Anterior cingulate cortex (tissue), 58 donors: Measurements from ENCODE around the gene ALG1.

Source experiments
- DNase-seq, 58 donors: peaks; one replicate each; lab custom pipeline; 2025; lab: John Stamatoyannopoulos, UW

ALG1 gene, protein sequence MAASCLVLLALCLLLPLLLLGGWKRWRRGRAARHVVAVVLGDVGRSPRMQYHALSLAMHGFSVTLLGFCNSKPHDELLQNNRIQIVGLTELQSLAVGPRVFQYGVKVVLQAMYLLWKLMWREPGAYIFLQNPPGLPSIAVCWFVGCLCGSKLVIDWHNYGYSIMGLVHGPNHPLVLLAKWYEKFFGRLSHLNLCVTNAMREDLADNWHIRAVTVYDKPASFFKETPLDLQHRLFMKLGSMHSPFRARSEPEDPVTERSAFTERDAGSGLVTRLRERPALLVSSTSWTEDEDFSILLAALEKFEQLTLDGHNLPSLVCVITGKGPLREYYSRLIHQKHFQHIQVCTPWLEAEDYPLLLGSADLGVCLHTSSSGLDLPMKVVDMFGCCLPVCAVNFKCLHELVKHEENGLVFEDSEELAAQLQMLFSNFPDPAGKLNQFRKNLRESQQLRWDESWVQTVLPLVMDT

DNA sequence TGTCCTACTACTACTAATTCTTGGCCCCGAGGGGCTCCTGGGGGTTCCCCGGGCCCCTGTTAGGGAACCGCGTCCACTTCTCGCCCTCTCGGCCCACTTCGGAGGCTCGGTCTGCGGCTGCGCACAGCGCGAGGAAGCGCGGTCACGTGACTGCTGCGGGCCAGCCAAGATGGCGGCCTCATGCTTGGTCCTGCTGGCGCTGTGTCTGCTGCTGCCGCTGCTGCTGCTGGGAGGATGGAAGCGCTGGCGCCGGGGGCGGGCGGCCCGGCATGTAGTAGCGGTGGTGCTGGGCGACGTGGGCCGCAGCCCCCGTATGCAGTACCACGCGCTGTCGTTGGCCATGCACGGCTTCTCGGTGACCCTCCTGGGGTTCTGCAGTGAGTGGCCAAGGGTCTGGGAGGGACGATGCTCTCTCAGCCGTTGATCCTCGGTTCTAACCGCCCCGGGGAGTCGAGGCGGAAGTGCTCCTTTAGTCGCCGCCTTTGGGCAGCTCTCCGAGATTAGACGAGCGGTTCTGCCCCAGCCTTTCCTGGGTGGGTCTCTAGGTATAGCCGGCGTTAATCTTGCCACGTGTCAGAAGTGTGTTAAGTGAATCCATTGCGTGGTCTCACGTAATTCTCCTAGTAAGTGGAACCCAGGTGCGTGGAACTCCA, at the start of gene ALG1:
TSS of gene ALG1 (plus strand) at position 163 of the 653 bp plus-strand sequence. CDS start at position 170, 7 bp downstream.
- DNase-seq, result peak in 57 of 58 donors; percentile 47 to 90 (median 81)

DNA sequence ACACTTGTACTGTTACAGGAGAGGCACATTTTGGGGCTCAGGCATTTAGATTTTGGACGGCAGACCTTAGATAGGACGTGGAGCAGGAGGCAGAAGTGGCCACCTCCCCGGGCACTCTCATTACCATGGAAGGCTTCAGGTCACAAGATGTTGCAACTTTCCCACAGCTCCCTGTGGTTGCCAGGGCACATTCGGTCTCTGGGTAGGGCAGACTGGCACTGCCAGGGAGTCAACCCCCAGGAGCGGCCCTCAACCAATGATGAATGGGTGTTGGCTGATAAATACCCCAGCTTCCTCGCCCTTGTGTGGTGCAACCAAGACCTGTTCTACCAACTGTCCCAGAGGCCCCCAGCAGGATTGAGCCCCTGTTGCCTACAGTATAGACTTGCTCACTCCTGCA, 49.1 kb upstream of the ALG1 start:
- DNase-seq, result no peak

DNA sequence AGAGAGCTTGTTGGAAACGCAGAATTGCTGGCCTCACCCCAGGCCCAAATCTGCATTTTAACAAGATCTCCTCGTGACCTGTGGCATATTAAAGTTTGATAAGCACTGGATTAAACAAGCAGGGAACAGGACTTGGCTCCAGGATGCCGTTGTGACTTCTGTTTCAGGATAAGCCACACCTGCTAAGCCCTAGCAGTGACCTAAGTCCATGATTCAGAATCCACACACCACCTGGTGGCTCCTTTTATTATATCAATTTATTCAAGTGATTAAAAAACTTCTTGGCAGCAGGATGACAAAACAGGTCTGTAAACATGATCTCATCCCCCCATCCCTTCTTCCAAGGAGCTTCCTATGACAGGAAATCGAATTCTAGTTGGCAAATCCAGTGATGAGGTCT, 47.0 kb upstream of the ALG1 start:
- no peak for DNase-seq

DNA sequence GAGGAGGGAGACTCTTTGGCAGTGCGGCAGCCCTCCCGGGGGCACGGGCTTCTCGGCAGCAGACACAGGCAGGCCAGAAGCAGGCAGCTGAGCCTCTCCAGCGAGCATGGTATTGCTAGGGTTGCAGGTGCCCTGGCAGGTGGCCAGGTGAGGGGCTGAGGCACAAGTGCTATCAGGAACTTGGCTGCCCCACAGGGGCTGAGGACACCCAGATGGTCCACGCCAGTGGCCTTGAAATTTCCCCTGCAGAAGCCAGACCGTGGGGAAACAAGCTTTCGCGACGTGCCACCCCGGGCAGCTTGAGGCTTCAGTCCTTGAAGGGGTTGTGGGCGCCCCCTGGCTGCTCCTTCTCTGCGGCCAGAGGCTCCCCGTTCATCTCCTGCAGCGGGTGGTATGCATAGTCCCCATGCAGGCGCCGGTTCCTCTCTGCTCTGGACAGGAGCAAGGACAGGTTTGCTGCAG, 46.4 kb upstream of the ALG1 start:
- peak in 53 of 58 donors; percentile 22 to 82 (median 59) for DNase-seq

DNA sequence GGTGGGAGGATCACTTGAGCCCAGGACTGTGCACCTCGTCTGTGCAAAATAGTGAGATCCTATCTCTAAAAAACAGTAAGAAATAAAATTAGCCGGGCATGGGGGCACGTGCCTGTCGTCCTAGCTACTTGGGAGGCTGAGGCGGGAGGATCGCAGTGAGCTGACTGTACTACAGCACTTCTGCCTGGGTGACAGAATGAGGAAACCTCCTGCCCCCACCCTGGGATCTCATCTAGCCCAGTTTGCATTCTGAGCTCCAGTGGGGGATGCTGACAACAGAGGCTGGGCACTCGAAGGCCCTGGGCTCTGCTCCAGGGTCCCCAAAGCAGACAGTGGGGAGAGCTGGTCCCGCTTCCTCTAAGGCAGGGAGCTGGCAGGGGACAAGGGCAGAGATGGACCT, 45.0 kb upstream of the ALG1 start:
- DNase-seq, result no peak

DNA sequence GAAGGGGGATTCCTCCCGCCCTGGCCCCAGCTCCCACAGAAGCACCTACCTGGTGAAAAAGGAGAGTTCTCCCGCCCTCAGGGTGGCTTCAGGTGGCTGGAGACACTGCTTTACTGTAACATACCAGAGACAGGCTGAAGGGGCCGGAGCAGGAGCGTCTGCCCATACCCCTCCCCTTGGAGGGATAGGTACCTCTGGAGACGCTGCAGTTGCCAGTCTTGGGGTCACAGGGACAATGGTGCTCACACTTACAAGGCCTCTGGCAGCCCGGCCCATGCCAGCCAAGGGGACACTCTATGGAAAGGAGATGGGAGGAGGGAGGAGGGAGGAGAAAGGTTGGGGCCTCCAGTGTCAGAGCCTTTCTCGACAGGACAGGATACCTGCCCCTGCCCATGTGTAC, 44.6 kb upstream of the ALG1 start:
- DNase-seq, result no peak

DNA sequence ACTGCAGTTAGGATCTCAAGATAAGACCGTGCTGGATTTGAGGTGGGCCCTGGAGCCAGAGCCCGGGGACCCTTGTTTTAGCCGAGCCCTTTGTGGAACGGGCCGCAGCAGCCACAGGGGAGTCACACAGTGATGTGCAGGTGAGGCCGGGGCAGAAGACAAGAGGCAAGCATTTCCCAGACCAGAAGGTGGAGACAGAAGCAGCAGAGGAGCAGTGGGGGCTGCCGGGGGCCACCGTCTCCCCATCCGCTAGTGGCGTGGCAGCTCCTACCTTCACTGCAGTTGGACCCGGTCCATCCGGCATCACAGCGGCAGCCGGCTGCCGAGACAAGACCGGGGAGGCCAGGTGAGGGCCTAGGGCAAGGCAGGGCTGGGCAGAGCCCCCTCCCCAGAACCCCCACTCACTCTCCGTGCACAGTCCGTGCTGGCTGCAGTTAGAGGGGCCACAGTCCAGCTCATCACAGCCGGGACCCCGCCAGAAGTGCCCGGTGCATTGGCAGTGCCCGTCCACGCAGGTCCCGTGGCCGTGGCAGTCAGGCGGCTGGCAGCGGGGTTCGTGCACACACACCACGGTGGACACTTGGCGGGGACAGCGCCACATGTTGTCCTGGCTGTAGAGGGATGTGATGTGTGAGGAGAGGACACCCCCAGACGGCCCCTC, 43.9 kb upstream of the ALG1 start:
- no peak for DNase-seq

DNA sequence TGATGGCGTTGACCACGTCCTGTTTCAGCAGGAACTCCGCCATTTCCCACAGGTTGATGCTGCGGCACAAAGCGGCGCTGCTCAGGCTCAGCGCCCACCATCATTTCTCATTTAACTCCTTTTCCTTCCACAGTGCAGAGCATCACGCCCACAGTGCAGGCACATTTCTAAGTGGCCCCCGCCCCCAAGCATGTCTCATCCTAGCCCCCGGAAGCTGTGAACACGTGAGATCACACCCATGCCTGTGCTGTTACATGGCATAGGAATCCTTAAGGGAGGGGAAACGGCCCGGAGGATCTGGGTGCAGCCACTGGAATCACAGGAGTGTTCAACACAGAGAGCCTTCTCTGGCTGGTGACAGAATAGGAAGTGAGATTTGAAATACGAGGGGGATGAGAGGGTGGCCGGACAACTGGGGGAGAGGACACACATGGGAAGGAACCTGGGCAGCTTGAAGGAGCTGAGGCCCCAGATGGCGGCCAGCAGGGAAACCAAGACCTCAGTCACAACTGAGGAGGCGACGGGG, 42.6 kb upstream of the ALG1 start:
- DNase-seq, result peak in 32 of 58 donors; percentile 18 to 75 (median 45)

DNA sequence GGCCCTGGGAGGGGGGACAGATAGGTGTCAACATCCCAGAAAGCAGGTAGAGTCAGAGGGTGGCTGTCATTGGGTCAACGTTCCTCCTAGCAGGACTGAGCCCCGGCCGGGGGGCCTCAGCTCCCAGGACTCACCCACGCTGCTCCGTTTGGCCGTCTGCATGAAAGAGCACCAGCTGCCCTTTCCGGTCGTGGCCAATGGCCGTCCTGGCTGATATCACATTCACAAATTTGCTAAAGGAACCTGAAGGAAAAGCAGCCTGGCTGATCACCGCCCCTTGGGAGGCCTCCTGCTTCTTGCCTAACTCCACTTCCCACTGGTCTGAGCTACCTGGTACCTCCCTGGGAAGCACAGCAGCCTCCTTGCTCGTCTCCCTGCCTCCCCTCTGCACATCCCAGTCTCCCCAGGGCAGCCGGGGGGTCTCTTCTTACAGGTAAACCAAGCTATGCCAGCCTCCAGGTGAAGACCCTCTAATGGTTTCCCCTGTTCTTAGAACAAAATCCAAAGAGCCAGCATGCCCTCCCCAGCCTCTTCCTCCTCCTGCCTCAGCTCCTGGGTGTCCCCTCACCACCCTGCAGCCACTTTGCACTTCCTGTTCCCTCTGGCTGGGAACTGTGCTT, 41.3 kb upstream of the ALG1 start:
- no peak for DNase-seq

DNA sequence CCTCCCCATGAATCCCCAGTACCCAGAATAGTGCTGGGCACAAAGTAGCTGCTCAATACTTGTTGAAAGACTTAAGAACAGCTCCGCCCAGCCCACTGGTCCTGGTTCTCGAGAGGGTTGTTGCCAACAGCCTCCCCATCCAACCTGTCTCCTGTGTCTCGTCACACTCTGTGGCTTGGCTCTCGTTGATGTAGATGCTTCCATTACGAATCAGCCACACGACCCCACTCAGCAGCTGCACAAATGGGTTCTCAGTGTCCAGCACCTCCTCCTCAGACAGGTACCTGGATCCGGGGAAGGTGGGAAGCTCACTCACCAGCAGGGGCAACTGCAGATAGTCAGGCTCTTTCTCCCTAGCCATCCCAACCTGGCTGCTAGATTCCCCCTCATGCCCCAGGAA, 40.0 kb upstream of the ALG1 start:
- no peak for DNase-seq

DNA sequence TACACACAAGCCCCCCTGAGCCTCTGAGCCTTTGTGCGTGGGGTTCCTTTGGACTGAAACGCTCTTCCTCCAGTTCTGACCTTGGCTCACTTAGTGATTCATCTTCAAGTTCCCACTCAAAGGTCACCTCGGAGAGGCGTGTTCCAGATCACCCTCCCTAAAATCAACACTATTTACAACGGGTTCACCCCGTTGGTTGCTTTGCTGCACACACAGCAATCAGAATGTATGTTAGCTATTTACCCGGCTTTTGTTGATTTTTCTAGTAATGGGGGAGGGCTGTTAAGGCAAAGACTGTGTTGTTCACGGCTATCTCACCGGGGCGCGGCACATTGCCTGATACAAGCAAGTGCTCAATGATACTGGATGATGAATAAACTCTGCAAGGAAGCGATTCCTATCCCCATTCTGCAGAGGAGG, 38.9 kb upstream of the ALG1 start:
- no peak for DNase-seq

DNA sequence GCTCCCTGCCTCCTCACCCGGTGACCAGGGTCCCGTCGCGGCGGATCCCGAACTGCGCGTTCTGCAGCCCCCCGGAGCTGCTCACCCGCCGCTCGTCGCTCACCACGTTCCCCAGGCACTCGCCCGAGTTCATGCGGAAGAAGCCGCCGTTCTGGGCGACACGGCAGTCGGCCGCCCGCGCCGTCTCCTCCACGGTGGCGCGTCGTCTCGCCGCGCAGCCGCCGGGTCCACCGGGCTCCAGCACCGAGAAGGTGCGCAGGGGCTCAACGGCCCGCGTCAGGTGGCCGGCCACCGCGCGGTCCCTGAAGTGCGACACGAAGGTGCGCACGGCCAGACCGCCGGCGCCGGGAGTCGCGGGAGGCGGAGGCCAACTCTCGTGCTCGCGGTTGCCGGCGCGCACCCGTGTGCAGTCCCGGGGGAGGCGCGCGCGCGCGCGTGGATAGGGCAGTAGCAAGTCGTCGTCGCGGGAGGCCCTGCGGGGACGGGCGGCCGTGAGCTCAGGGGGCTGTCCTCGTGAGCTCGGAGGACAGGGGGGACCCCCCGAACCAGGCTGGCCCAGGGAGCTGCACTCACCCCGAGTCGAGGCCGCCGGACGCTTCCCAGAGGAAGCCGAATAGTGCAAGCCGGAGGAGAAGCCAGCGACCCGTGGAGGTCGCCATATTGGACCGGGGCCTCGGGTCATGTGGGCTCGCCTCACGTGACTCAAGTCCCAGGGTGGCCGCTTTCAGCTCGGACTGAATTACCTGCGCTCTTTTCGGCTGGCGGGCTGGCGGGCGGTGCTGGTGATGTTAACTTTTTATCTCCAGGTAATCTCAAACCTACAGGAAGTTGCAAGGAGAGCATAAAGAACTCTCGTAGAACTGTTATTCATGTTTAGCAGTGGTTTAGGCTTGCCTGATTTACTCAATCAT, 38.1 kb upstream of the ALG1 start, which contains the start of gene NAGPA:
TSS of gene NAGPA (minus strand) at position 680 of the 911 bp plus-strand sequence. CDS start at position 659, 21 bp downstream.
- peak; percentile 40 to 95 (median 83) for DNase-seq

DNA sequence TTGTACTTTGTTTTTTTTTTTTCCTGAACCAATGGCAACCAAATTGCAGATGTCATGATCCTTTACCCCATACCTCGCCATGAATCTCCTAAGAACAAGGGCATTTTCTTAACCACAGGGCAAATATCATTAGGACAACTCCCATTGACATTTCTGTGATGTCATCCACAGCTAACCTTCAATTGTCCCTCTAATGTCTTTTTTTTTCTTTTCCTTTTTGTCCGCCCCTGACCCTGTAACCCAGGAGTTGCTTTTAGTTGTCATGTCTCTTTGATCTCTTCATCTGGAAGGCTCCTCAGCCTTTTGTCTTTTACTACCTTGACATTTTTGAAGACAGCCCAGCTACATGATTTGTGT, 37.5 kb upstream of the ALG1 start:
- no peak for DNase-seq

DNA sequence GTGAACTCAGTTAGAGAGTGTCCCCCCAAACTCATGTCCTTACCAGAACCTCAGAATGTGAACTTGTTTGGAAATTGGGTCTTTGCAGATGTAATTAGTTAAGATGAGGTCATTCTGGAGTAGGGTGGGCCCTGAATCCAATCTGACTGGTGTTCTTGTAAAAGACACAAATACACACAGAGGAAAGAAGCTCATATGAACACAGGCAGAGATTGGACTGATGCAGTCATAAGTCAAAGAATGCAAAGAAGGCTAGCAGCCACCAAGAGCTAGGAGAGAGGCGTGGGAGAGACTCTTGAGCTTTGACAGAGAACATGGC, 35.8 kb upstream of the ALG1 start:
- no peak for DNase-seq

DNA sequence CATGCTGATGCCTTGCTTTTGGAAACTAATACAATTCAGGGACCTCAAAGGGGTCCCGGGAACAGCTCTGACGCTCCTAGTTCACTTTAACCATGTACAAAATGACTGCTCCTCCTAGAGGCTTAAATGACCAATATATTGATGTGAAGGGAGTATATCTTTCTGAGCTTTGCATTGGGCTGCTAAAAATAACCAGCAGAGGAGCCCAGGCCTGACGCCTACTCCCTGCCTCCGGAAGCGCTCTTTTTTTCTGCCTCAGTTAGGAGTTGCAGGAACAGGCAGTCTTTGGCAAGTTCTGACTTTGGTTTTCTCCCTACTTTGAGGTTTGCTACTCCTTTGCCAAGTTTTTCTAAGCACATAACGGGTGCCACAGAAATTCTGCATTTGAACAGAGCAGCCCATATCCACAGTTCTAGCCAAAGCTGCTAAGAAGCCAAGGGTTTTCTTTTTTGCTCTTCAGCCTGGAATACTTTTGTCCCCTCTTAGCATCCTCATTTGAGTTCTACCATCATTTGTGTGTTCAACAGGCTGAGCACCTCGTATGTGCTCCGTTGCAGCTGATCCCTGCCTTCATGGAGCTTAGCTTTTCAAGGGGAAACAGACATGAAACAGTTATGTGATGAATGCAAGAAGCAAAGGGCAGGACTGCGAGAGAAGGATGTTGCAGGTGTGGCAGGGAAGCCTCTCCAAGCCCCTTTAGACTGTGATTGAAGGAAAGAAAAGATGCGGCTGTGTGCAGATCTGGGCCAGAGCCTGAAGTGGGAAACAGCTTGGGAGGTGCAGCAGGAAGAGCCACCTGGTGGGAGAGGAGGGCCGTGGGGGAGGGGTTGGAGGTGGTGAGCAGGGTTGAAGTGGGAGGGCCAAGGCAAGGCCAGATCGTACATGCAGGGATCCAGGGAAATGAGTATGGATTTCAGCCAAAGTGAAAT, 35.2 kb upstream of the ALG1 start:
- peak in 34 of 58 donors; percentile 15 to 84 (median 46) for DNase-seq

DNA sequence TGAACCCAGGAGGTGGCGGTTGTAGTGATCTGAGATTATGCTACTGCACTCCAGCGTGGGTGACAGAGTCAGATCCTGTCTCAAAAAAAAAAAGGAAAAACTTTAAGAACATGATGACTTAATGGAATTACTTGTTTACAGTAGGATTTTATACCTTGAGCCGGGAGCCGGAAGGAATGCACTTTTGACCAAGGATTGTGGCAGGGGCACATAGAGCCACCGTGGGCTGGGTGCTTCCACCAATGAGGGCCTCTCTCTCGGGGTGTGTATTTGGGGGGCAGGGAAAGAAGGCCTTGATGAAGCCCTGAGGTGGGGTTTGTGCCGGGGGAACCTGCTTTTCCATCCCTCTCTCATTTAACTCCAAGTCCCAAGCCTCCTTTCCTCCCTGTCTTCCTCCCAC, 31.2 kb upstream of the ALG1 start:
- no peak for DNase-seq

DNA sequence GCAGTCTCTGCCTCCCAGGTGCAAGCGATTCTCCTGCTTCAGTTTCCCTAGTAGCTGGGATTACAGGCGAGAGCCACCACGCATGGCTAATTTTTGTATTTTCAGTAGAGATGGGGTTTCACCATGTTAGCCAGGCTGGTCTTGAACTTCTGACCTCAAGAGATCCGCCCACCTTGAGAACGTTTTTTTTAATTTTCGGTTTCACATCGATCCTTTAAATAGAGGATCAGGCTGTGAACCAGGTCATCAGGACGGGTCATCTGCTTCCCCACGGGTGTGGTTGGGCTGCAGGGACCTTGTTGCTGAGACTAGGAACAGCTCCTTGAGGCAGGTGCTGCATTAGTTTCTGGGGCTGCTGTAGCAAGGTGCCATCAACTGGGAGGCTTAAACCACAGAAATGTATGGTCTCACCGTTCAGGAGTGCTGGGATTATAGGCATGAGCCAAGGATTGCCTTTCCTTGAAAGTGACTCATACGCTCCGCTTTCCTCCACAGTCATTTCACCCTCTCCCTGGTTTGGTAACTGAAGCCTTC, 30.0 kb upstream of the ALG1 start:
- peak in 1 of 58 donors; percentile 28 for DNase-seq

DNA sequence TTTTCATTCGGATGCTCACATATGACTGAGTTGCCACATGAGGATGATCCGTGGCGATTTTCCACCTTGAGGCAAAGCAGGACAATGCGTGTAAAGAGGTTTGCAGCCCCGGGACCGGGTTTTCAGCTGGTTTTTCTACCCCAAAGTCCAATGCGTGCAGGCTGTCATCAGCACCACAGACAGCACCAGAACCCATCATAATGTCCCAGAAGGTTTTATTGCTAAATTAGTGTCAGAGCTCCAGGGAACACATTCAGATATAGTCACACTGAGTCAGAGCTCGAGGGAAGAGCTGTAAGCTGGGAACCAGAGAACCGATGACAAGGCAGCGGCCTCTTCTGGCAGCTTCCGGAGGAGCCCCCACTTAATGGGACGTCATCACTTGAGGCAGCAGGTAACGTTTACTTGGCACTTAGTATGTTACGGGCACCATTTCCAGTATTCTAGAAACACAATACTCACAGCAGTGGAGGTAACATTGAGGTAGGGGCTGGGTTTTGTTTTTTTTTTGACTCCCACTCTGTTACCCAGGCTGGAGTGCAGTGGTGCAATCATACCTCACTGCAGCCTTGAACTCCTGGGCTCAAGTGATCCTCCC, 29.0 kb upstream of the ALG1 start:
- DNase-seq, result peak in 2 of 58 donors; percentile 16 to 22
